WTC11 (cell line): Measurements from ENCODE around the gene TMUB1. TPM values are rescaled to one million over a fixed set of nuclear protein-coding genes. Genes with fewer than 3 reads are reported as not detected.

ENCODE experiments used
- ATAC-seq: fragments of 200-7000 bp; cut with Tn5 transposase; 2 replicates; pipeline ENCODE4 v1.10.0; 2021; ENCODE audit warnings: mild to moderate bottlenecking, moderate library complexity
- CTCF ChIA-PET: fragments of 300-600 bp; sonication (Branson Sonifier 250); formaldehyde crosslinking; loops from one replicate; lab custom pipeline; 2021; ENCODE audit warnings: antibody characterized with exemption; lab: Charles Lee
- POLR2A ChIA-PET: fragments of 350-600 bp; sonication (Branson Sonifier 250); formaldehyde crosslinking; loops from one replicate; lab custom pipeline; 2021; ENCODE audit warnings: antibody characterized with exemption; lab: Charles Lee
- DNase-seq: peaks from one replicate; pipeline ENCODE4 v3.0.0; 2021; ENCODE audit warnings: low spot score
- H3K27ac Mint-ChIP-seq: 2 replicates; pipeline ENCODE4 v1.8.0; 2021; ENCODE audit warnings: mixed read lengths
- H3K27me3 Mint-ChIP-seq: 2 replicates; pipeline ENCODE4 v1.8.0; 2021; ENCODE audit warnings: low read depth, mild to moderate bottlenecking, moderate library complexity, mixed read lengths
- H3K36me3 Mint-ChIP-seq: 2 replicates; pipeline ENCODE4 v1.8.0; 2021; ENCODE audit warnings: mixed read lengths
- H3K4me1 Mint-ChIP-seq: 2 replicates; pipeline ENCODE4 v1.8.0; 2022; ENCODE audit warnings: mixed read lengths
- H3K4me3 Mint-ChIP-seq: 2 replicates; pipeline ENCODE4 v1.8.0; 2021; ENCODE audit warnings: mild to moderate bottlenecking, moderate library complexity, mixed read lengths
- H3K9me3 Mint-ChIP-seq: 2 replicates; pipeline ENCODE4 v1.8.0; 2021; ENCODE audit warnings: mixed read lengths
- E2F1 ChIP-seq: sonication (generic); formaldehyde crosslinking; IDR thresholded peaks from 2 replicates; pipeline ENCODE4 v1.8.0; 2022; ENCODE audit warnings: mild to moderate bottlenecking, missing genetic modification reagents
- FOXJ3 ChIP-seq: sonication (generic); formaldehyde crosslinking; IDR thresholded peaks from 2 replicates; pipeline ENCODE4 v1.9.0; 2021; ENCODE audit warnings: missing genetic modification reagents, mild to moderate bottlenecking, borderline replicate concordance
- HMGA2 ChIP-seq: fragments of 250-450 bp; sonication (Bioruptor Pico); IDR thresholded peaks from 2 replicates; pipeline ENCODE4 v1.4.0; 2021; ENCODE audit warnings: mild to moderate bottlenecking, moderate library complexity
- IRF2 ChIP-seq: sonication (generic); formaldehyde crosslinking; IDR thresholded peaks from 2 replicates; pipeline ENCODE4 v1.8.0; 2022; ENCODE audit warnings: low read depth, missing genetic modification reagents, borderline replicate concordance
- JAZF1 ChIP-seq: fragments of 250-450 bp; sonication (Bioruptor Pico); IDR thresholded peaks from 2 replicates; pipeline ENCODE4 v1.9.0; 2021; ENCODE audit warnings: moderate library complexity, mild to moderate bottlenecking, inconsistent platforms
- MXD4 ChIP-seq: fragments of 250-450 bp; sonication (Bioruptor Pico); IDR thresholded peaks from 2 replicates; pipeline ENCODE4 v1.8.0; 2021; ENCODE audit warnings: mild to moderate bottlenecking, moderate library complexity, borderline replicate concordance
- MYBL2 ChIP-seq: sonication (generic); formaldehyde crosslinking; IDR thresholded peaks from 2 replicates; pipeline ENCODE4 v1.8.1; 2023; ENCODE audit warnings: mild to moderate bottlenecking, moderate library complexity, missing genetic modification reagents
- NFATC4 ChIP-seq: fragments of 250-450 bp; sonication (Bioruptor Pico); IDR thresholded peaks from 2 replicates; pipeline ENCODE4 v1.9.0; 2021; ENCODE audit warnings: mild to moderate bottlenecking
- NFE2L1 ChIP-seq: sonication (generic); formaldehyde crosslinking; IDR thresholded peaks from 2 replicates; pipeline ENCODE4 v1.8.1; 2023; ENCODE audit warnings: missing genetic modification reagents
- NR1H2 ChIP-seq: sonication (generic); formaldehyde crosslinking; IDR thresholded peaks from 2 replicates; pipeline ENCODE4 v1.9.0; 2021; ENCODE audit warnings: mild to moderate bottlenecking, moderate library complexity, missing genetic modification reagents
- OVOL2 ChIP-seq: fragments of 250-450 bp; sonication (Bioruptor Pico); IDR thresholded peaks from 2 replicates; pipeline ENCODE4 v1.9.0; 2021; ENCODE audit warnings: mild to moderate bottlenecking, borderline replicate concordance
- RELA ChIP-seq: sonication (generic); formaldehyde crosslinking; IDR thresholded peaks from 2 replicates; pipeline ENCODE4 v1.8.1; 2022; ENCODE audit warnings: missing genetic modification reagents, mild to moderate bottlenecking, borderline replicate concordance
- RORB ChIP-seq: fragments of 250-450 bp; sonication (Bioruptor Pico); IDR thresholded peaks from 2 replicates; pipeline ENCODE4 v1.9.0; 2021; ENCODE audit warnings: mild to moderate bottlenecking
- ZNF219 ChIP-seq: sonication (generic); formaldehyde crosslinking; IDR thresholded peaks from 2 replicates; pipeline ENCODE4 v1.8.0; 2023; ENCODE audit warnings: missing genetic modification reagents, mild to moderate bottlenecking, borderline replicate concordance
- ZNF317 ChIP-seq: sonication (generic); formaldehyde crosslinking; IDR thresholded peaks from 2 replicates; pipeline ENCODE4 v1.8.1; 2023; ENCODE audit warnings: low read depth, mild to moderate bottlenecking, moderate library complexity, missing genetic modification reagents, borderline replicate concordance
- ZNF396 ChIP-seq: fragments of 250-450 bp; sonication (Bioruptor Pico); IDR thresholded peaks from 2 replicates; pipeline ENCODE4 v1.8.0; 2021; ENCODE audit warnings: mild to moderate bottlenecking, moderate library complexity, borderline replicate concordance
- ZNF416 ChIP-seq: fragments of 250-450 bp; sonication (Bioruptor Pico); IDR thresholded peaks from 2 replicates; pipeline ENCODE4 v1.9.0; 2021; ENCODE audit warnings: mild to moderate bottlenecking, inconsistent platforms
- ZNF425 ChIP-seq: fragments of 250-450 bp; sonication (Bioruptor Pico); conservative IDR thresholded peaks from 2 replicates; pipeline ENCODE4 v1.9.0; 2021; ENCODE audit warnings: mild to moderate bottlenecking
- total RNA-seq: library from RNA; stranded (reverse); gene quantifications from 3 replicates; pipeline ENCODE4 v1.2.3, GENCODE V29; 2021
- TF ChIP-seq, protein P1 (sequence below): sonication (generic); formaldehyde crosslinking; IDR thresholded peaks from 2 replicates; pipeline ENCODE4 v1.8.0; 2023; ENCODE audit warnings: missing genetic modification reagents

Gene TMUB1
- total RNA-seq, 1 experiment from 2014 or later: 72.8 TPM

DNA sequence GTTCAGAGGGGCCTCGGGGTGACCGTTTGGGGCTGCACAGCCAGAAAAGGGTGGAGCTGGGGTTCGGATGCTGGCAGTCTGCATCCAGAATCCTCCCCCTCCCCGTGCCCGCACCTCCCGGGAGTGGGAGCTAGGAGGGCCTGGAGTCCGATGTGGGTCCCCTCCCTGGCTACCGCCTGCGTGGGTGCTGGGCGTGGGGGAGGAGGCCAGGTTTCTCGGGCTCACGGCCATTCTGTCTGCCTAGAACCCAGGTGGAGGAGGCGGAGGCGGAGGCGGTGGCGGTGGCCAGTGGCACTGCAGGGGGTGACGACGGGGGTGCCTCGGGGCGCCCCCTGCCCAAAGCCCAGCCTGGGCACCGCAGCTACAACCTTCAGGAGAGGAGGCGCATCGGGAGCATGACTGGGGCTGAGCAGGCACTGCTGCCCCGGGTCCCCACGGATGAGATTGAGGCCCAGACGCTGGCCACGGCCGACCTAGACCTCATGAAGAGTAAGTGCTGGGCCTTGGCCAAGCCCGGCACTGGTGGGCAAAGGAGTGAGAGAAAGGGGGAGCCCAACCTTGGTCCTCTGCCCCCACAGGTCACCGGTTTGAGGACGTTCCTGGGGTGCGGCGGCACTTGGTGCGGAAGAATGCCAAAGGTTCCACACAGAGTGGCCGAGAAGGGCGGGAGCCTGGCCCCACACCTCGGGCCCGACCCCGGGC is 16.9 kb downstream of the TMUB1 start:
- TF ChIP-seq NR1H2 (CRISPR knock-in tag): no peak
- no peak for ATAC-seq
- H3K9me3 Mint-ChIP-seq: no peaks in the 10 kb centered on the region
- POLR2A ChIA-PET: interaction anchor here (1.7 kb wide), 1 partner anchor 10 kb away, joined by 6 read pairs; no protein-coding TSS in a partner anchor
- DNase-seq: no peak
- peaks cover 33% of the 10 kb centered on the region for H3K36me3 Mint-ChIP-seq
- no peak overlapping the region for H3K4me3 Mint-ChIP-seq
- peaks cover 2% of the 10 kb centered on the region; the same call in 1 of the 2 replicates for H3K27me3 Mint-ChIP-seq
- no peak overlapping the region for H3K27ac Mint-ChIP-seq
- CTCF ChIA-PET: interaction anchor here (0.5 to 2.8 kb wide), 3 partner anchors 9 to 48 kb away, joined by 3 to 10 read pairs (median 3); partner anchors contain the start of gene CDK5
- peaks cover 23% of the 10 kb centered on the region for H3K4me1 Mint-ChIP-seq

DNA sequence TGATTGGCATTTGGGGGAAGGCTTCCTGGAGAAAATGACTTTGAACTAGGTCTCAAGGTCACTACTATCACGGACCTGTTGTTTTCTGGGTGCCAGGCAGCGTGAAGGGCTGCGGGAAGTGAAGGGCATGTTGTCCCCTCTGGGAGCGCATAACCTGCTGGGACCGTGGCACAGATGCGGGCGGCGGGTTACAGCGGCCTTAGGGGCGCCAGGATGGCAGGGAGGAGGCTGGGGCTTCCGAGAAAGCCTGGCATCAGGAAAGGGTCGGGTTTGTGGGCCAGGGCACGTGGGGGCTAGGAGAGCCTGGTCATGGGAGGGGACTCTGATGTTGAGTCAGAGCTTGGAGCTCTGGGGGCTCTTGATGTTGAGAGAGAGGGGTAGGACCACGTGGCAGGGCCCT is 17.8 kb downstream of the TMUB1 start:
- no peak overlapping the region for H3K4me3 Mint-ChIP-seq
- DNase-seq: no peak
- peaks cover 2% of the 10 kb centered on the region; the same call in 1 of the 2 replicates for H3K27me3 Mint-ChIP-seq
- ChIA-PET POLR2A (interaction anchor here (1.7 kb wide), 1 partner anchor 11 kb away, joined by 6 read pairs; no protein-coding TSS in a partner anchor), CTCF (interaction anchor here (1.3 kb wide), 1 partner anchor 47 kb away, joined by 3 read pairs; no protein-coding TSS in a partner anchor)
- peaks cover 31% of the 10 kb centered on the region for H3K4me1 Mint-ChIP-seq
- H3K27ac Mint-ChIP-seq: no peak overlapping the region
- TF ChIP-seq ZNF425 (CRISPR knock-in tag) (no peak), MXD4 (CRISPR knock-in tag) (no peak), NFATC4 (CRISPR knock-in tag) (no peak), ZNF416 (CRISPR knock-in tag) (no peak), RELA (CRISPR knock-in tag) (no peak), RORB (CRISPR knock-in tag) (no peak), ZNF219 (CRISPR knock-in tag) (no peak), MYBL2 (CRISPR knock-in tag) (no peak), NR1H2 (CRISPR knock-in tag) (no peak), ZNF317 (CRISPR knock-in tag) (no peak), NFE2L1 (CRISPR knock-in tag) (no peak), E2F1 (CRISPR knock-in tag) (no peak), HMGA2 (CRISPR knock-in tag) (no peak), OVOL2 (CRISPR knock-in tag) (no peak), JAZF1 (no peak), ZNF396 (CRISPR knock-in tag) (no peak)
- TF ChIP-seq, protein P1, sequence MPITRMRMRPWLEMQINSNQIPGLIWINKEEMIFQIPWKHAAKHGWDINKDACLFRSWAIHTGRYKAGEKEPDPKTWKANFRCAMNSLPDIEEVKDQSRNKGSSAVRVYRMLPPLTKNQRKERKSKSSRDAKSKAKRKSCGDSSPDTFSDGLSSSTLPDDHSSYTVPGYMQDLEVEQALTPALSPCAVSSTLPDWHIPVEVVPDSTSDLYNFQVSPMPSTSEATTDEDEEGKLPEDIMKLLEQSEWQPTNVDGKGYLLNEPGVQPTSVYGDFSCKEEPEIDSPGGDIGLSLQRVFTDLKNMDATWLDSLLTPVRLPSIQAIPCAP (CRISPR knock-in tag): no peak
- peaks cover 30% of the 10 kb centered on the region for H3K36me3 Mint-ChIP-seq
- ATAC-seq: no peak
- H3K9me3 Mint-ChIP-seq: no peaks in the 10 kb centered on the region

DNA sequence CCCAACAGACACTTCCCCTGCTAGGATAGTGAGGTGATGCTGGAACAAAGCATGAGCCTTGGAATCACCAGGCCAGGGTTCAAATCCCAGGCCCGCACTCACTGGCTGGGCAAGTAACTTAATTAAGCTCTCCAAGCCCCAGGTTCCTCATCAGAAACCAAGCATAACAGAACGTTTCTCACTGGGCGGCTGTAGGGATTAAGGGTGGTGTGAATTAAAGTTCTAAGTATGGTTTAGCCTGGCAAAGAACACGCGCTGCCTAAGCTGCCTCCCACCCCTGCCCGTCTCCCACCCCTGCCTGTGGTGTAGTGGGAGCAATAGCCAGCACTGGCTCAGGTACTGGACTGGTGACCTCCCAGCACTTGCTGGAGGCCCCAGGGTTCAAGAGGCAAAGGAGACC is 18.3 kb downstream of the TMUB1 start:
- Mint-ChIP-seq H3K27ac (no peak overlapping the region), H3K4me1 (peaks cover 31% of the 10 kb centered on the region), H3K36me3 (peaks cover 28% of the 10 kb centered on the region), H3K27me3 (peaks cover 2% of the 10 kb centered on the region; the same call in 1 of the 2 replicates), H3K4me3 (no peak overlapping the region), H3K9me3 (no peaks in the 10 kb centered on the region)
- POLR2A ChIA-PET: interaction anchor here (1.7 kb wide), 1 partner anchor 12 kb away, joined by 6 read pairs; no protein-coding TSS in a partner anchor
- ATAC-seq (no peak), DNase-seq (no peak)
- TF ChIP-seq FOXJ3 (CRISPR knock-in tag): no peak
- no peak for TF ChIP-seq ZNF219 (CRISPR knock-in tag)
- TF ChIP-seq IRF2 (CRISPR knock-in tag): no peak
- CTCF ChIA-PET: no interaction called here
